Right ventricle myocardium superior (tissue), 1 donor: ENCODE results near the gene ZNF841. TPM values are rescaled to one million over a fixed set of nuclear protein-coding genes. Genes with fewer than 3 reads are reported as not detected.

ENCODE experiments used
- total RNA-seq: library from RNA; stranded (reverse); fragmentation: NEBNext Ultra II Directional; extraction: Animal tissue kit (Norgen Biotek cat#: 25700); gene quantifications from one replicate; pipeline ENCODE4 v1.2.1, GENCODE V29; 2021
- donor health status: DM: no; HTN: yes; CAD: no; lungs with severe emphysema.

The ZNF841 gene
- total RNA-seq, 1 donor from 2014 or later, result 5.2 TPM

Other genes starting within 250 kb of the ZNF841 start
- 6.5 TPM for gene ZNF577, start 207.8 kb downstream of the ZNF841 start, total RNA-seq
- 6.4 TPM for gene ZNF649, start 190.7 kb downstream of the ZNF841 start, total RNA-seq
- 3.1 TPM for gene ZNF613, start 168.3 kb downstream of the ZNF841 start, total RNA-seq
- gene ZNF350, start 108.9 kb downstream of the ZNF841 start, total RNA-seq, result 7.6 TPM
- 9.6 TPM for gene ZNF615, start 87.6 kb downstream of the ZNF841 start, total RNA-seq
- 5.3 TPM for gene ZNF614, start 67.4 kb downstream of the ZNF841 start, total RNA-seq
- 8.2 TPM for gene ZNF432, start 46.9 kb downstream of the ZNF841 start, total RNA-seq
- 4.8 TPM for gene ZNF616, start 44.2 kb upstream of the ZNF841 start, total RNA-seq
- 7.0 TPM for gene ZNF836, start 75.9 kb upstream of the ZNF841 start, total RNA-seq
- 339 TPM for gene PPP2R1A, start 94.3 kb upstream of the ZNF841 start, total RNA-seq
- gene ZNF766, start 173.8 kb upstream of the ZNF841 start, total RNA-seq, result 11.1 TPM
- gene ZNF480, start 201.4 kb upstream of the ZNF841 start, total RNA-seq, result 15.9 TPM
- 3.0 TPM for gene ZNF610, start 240.5 kb upstream of the ZNF841 start, total RNA-seq